ENCODE results near the gene GTPBP4. TPM values are rescaled to one million over a fixed set of nuclear protein-coding genes. Genes with fewer than 3 reads are reported as not detected.

GTPBP4 gene
- polyA plus RNA-seq, 4 donors: 51.2 to 70.3 (median 62.7) TPM

DNA sequence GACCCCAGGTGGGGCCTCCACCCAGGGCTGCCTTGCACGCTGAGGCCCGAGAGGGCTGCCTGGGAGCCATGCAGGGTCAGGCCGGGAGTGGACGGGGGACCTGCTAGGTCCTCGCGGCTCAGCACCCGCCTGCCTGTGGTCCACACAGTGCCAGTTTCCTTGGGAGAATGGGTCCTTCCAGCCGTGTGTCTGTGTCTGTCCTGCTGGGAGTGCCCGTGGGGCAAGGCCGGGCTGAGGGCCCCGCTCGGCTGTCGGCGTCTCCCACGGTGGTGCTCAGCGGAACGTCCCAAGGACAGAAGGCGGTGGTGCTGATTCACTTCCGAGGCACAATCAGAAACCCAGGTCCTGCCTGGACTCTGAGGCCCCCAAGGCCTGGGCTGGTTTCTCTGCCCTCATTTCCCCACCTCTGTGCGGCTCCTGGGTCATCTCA is 23.2 kb upstream of the GTPBP4 start:
- DNase-seq (ENCODE audit: low read depth in 4 of 4, low spot score in 2 of 4): no peak

GRCh38 chr10:966466-967235 is 21.6 kb upstream of the GTPBP4 start:
- no peak for DNase-seq (ENCODE audit: low read depth in 4 of 4, low spot score in 2 of 4)

DNA sequence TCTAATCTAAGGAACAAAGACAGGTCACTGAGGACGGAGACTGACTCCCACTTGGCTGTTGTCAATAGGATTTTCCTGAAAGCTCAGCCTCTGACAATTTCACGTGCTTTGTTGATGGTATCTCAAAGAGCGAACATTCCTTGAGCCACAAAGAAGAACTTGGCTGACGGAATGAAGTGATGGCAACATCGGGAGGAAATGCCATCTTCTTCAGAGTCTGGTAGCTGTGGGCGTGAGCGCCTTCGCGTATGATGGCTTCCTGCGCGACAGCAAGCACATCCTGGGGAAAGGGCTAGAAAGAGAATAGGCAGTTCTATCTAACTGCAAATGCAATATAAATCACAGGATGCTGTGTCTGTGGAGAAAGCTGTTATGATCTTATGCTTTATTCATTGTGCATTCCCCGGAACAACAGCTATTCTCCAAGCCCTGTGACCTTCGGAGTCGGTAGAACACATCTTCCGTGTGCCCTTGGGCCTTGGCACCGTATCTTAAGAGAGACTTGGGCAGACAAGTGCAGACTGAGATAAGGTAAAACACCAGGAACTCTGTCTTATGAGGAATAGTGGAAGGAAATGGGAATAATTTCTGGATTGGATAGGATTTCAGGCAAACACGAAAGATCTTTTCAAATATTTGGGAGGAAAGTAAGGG is 19.6 kb upstream of the GTPBP4 start:
- no peak for DNase-seq (ENCODE audit: low read depth in 4 of 4, low spot score in 2 of 4)

DNA sequence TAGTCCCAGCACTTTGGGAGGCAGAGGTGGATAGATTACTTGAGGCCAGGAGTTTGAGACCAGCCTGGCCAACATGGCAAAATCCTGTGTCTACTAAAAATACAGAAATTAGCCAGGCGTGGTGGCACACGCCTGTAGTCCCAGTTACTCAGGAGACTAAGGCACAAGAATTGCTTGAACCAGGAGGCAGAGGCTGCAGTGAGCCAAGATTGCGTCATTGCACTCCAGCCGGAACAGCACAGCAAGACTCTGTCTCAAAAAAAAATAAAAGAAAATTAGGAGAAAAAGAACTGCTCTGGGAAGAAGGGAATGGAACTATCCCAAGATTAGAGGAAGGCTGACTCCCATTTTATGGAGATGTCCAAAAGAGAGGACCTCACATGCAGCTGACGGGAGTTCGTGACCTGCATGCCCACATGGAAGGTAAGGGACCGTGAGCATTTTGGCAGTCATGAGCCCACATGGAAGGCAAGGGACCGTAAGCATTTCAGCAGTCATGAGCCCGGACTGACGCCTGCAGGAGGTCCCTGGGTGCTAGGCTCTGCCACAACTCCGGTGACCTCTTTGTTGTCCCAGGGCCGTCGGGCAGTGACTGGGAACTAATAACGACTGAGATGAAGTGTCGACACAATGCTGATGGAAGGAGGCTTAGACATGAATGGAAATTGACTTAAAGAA is 18.6 kb upstream of the GTPBP4 start:
- DNase-seq (ENCODE audit: low read depth in 4 of 4, low spot score in 2 of 4): no peak

DNA sequence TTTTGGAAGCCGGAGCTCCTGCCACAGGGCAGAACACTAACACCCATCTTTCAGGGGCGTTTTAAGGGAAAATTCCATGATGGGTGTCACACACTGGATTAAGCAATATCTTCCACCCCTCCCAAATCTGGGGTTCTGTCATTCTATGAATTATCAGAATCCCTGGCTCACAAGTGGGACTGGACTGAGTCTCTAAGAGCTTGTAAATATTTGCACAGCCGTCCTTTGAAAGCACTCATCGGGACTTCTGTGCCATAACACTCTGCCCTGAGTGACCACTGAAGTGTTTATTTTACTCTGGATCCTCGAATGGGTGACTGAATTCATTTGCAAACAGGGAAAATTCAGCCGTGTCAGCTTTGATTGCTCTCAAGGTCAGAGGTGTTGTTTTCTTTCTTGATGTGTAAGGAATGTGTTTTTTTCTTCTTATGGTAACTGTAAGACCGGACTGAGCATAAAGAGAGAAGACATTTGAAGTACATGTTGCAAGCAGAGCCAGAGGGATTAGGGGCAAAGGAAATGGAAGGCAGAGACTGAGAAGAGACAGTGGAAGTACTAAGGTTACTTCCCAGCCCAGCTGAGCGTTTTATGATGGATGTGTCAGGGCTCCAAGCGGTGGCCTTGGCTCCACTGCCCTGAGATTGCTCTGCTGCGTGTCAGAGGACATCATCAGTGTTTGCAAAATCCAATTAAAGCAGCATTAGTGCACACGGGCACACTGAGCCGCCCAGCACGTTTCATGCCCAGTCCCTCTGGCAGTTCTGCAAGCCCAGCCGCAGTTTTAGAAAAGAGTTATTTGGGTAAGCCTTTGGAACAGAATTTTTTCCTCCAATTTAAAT is 17.7 kb upstream of the GTPBP4 start:
- DNase-seq (ENCODE audit: low read depth in 4 of 4, low spot score in 2 of 4): peak in 1 of 4 donors; percentile 14

DNA sequence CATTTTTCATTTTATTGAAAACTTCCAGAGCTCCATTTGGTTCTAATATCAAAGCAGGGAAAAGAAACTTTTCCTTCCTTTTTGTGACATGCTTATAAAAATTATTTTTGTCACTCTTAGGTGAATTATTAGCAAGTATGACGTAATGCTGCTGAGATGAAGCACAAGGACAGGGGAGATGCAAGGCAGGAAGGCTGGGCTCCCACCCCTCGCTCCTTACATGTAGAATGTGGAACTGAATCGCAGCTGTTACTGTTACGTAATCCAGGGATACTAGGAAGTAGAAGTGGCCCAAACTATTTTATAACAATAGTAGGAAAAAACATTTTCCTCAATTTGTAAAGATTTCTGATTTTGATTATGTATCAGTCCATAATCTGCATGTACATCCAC is 17.1 kb upstream of the GTPBP4 start:
- peak in 1 of 4 donors; percentile 6 for DNase-seq (ENCODE audit: low read depth in 4 of 4, low spot score in 2 of 4)

- DNase-seq (ENCODE audit: low read depth in 4 of 4, low spot score in 2 of 4): no peak
These were observed 16.6 kb upstream of the GTPBP4 start for GRCh38 chr10:971613-972012.

GRCh38 chr10:972763-973162 is 15.5 kb upstream of the GTPBP4 start:
- no peak for DNase-seq (ENCODE audit: low read depth in 4 of 4, low spot score in 2 of 4)

DNA sequence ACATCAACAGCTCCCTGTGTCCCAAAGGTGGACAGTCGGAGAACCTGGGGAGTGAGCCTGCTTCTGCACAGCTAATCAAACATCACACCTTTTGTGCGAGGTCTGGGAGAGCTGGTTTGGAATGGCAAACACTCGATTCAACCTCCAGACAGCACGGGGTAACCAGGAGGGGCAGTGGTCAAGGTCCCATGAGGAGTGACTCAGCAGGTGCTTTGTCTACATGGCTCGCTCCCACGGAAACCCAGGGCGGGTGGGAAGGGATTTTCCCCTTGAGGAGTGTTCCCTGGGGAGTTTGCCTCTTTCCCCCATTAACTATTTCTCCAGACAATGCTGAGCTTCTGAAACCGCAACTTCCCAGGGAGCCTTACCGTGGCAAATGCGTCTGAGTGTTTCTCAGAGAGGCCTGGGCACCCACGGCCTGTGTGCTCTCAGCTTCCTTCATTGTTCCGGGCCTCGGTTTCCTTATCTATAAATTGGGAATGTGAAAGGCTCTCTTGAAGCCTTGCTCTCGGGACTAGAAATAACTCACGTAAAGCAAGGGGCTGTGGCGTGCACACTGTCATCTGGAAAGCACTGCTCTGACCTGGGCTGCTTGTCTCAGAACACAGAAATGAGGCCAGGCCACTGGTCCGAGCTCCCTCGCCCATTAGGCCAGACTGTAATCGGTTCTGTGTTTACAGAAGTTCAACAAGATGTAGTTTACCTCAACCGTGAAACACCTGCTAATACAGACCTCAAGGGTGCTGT is 14.0 kb upstream of the GTPBP4 start:
- DNase-seq (ENCODE audit: low read depth in 4 of 4, low spot score in 2 of 4): no peak

DNA sequence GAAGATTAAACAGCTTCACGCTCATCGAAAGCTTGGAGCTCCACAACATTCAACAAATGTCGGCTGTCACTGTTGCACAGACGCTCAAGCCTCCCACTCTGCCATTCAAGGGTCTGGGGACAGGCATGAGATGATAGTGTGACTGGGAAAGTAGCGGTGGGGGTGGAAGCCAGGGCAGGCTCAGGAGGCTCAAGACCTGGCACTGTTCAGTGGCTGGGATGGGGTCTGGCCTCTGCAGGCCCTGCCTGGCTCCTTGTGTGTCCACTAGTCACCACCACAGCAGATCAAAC is 13.5 kb upstream of the GTPBP4 start:
- DNase-seq (ENCODE audit: low read depth in 4 of 4, low spot score in 2 of 4): no peak

DNA sequence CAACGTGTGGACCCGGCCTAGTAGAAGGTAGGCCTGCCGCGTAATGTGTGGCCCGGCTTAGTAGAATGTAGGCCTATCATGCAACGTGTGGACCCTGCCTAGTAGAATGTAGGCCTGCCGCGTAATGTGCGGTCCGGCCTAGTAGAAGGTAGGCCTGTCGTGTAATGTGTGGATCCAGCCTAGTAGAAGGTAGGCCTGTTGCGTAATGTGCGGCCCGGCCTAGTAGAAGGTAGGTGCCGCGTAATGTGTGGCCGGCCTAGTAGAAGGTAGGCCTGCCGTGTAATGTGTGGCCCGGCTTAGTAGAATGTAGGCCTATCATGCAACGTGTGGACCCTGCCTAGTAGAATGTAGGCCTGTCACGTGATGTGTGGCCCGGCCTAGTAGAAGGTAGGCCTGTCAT is 11.9 kb upstream of the GTPBP4 start:
- no peak for DNase-seq (ENCODE audit: low read depth in 4 of 4, low spot score in 2 of 4)

DNA sequence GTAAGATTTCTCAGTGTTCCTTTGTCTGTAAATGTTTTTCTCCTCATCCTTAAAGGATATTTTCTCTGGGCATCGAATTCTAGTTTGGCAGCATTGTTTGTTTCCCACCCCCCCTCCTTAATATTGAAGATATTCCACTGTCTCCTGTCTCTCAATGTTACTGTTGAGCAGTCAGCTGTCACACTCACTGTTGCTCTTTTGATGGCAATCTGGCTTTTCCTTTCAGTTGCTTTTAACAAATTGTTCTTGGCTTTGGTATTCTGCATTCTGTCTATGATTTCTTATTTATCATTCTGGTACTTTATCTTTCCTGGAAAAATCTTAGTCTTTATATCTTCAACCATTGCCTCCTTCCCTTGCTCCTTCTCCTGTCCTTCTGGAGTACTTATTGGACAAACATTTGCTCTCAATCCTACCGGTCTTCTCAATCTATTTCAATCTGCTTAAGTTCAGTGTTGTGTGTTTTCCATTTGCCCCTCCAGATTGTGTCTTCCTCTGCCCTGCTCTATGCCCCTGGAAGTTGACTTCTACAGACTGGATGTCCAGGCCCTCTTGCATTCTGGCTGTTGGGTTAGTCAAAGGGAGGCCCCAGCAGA is 9.3 kb upstream of the GTPBP4 start:
- DNase-seq (ENCODE audit: low read depth in 4 of 4, low spot score in 2 of 4): no peak

DNA sequence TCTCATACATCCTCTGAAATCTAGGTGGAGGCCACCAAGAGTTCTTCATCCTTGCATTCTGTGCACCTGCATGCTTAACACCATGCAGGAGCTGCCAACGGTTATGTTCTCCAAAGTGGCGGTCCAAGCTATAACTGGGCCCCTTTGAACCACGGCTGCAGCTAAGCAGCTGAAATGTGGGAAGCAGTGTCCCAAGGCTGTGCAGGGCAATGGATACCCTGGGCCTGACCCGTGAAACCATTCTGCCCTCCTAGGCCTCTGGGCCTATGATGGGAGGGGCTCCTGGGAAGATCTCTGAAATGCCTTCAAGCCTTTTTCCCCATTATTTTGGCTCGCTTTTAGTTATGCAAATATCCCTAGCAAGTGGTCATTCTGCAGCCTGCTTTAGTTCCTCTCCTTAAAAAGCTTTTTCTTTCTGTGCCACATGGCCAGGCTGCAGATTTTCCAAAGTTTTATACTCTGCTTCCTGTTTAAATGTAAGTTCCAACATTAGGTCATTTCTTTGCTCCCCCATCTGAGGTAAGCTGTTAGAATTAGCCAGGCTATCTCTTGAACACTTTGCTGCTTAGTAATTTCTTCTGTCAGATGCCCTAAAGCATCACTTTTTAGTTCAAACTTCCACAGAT is 7.7 kb upstream of the GTPBP4 start:
- no peak for DNase-seq (ENCODE audit: low read depth in 4 of 4, low spot score in 2 of 4)

DNA sequence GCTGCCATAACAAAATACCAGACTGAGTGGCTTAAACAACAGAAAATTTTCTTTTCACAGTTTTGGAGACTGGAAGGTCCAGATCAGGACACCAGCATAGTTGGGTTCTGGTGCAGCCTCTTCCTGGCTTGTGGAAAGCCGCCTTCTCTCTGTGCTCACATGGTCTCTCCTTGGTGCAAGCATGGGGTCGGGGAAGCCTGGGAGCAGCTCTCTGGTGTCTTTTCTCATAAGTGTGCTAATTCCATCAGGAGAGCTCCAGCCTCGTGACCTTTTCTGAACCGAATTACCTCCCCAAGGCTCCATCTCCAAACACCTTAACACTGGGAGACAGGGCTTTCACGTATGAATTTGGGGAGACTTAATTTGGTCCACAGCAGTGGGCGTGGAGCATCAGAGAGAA is 4.8 kb upstream of the GTPBP4 start:
- DNase-seq (ENCODE audit: low read depth in 4 of 4, low spot score in 2 of 4): no peak

- DNase-seq (ENCODE audit: low read depth in 4 of 4, low spot score in 2 of 4): no peak
These were observed 4.1 kb upstream of the GTPBP4 start for GRCh38 chr10:983971-984655.

DNA sequence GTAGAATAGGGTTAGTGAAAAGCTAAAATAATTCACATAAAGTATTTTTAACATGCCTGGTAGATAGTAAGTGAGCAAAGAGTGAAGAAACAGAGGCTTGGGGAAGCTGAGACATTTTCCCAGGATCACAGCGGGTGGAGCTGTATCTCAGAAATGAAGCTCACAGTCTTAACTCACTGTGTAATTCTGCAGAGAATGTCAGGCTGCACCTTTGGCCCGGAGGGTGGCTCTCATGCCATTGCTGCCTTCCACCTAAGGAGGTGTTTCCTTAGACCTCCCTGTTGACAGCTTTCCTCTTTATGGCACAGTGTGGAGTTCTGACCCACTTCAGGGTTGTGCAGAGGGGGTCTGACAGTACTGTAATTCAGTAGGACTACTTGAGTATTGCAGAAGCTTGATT is 2.9 kb upstream of the GTPBP4 start:
- DNase-seq (ENCODE audit: low read depth in 4 of 4, low spot score in 2 of 4): no peak

DNA sequence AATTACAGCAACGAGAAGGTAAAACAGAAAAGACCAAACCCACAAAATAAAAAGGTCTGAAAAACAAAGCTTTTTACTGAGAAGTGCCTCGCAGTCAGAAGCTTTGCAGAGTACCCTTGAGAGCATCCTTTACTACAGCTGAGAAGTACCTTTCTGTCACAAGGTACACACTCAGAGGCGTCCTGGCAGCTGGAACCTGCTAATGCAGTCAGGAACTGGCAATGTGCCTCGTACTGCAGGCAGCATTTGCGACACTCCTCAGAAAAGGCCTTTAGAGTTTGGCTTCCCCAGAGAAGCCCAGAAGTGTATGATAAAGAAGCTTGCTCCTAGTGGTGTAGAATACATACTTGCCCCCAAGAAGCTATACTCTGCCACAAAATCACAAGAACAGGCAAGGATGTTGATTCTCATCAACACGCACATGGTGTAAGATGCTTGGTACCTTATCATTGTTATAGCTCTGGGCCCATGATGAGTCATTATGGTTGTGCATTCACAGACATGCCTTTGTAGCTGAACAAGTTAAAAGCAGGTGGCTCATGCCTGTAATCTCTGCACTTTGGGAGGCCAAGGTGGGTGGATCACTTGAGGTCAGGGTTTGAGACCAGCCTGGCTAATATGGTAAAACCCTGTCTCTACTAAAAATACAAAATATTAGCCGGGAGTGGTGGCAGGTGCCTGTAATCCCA is 2.0 kb upstream of the GTPBP4 start:
- no peak for DNase-seq (ENCODE audit: low read depth in 4 of 4, low spot score in 2 of 4)

DNA sequence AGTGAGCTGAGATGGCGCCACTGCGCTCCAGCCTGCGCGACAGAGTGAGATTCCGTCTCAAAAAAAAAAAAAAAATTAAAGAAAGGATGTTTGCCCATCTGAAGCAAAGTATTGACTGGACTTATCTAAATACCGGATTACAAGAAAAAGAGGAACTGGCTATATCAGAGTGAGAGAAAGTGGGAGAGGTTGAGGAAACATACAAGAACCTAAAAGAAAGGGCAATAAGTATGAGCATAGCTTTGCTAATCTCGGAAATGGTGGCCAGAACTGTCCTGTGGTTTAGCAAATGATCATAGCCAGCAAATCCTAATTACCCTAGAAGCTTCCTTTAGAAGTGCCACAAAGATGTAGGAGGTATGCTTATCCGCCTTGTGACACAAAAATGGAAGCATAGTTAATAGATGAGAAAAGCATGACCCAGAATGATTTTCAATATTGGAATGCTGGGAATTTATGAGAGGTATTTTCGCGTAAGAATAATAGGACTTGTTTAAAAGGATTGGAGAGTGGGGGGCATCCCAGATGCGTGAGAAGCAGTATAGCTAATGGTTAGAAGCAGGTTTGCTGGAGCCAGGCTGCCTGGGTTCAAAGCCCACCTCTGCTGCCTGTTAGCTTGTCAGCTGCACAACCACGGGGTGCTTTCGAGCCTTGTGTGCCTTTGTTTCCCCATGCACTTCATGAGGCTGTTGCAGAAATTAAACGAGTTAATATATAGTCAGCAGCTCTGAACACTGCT is 1.2 kb upstream of the GTPBP4 start:
- DNase-seq (ENCODE audit: low read depth in 4 of 4, low spot score in 2 of 4): no peak

Measured in left renal cortex interstitium (tissue), 4 donors.